ENCODE data around the gene F13A1. TPM values are rescaled to one million over a fixed set of nuclear protein-coding genes. Genes with fewer than 3 reads are reported as not detected.

The F13A1 gene
- polyA plus RNA-seq, 1 donor (not counting 4 experiments of a cell fraction or from before 2014, with no cell fraction given), result not detected

GRCh38 chr6:6196762-6197161, 123.7 kb downstream of the F13A1 start:
- dilution Hi-C loops (cut with MboI; ENCODE audit: extremely low pct_ligation_motif_present, low sequenced_read_pairs), result no loop called here
- Histone ChIP-seq H3K27ac (ENCODE audit: control insufficient read depth, insufficient read depth, low read length) (no peak overlapping the region), H3K9ac (ENCODE audit: control insufficient read depth, extremely low read depth, insufficient read depth, low read length) (no peak overlapping the region), H3K4me2 (ENCODE audit: control insufficient read depth, extremely low read depth, insufficient read depth, low read depth, low read length) (no peak overlapping the region), H3K79me2 (ENCODE audit: control insufficient read depth, insufficient read depth, low read length) (no peaks in the 10 kb centered on the region), H3K9me3 (ENCODE audit: control insufficient read depth, low read depth, low read length) (no peaks in the 10 kb centered on the region), H3K9me1 (ENCODE audit: control insufficient read depth, extremely low read depth, insufficient read depth, low read length) (no peaks in the 10 kb centered on the region), H2AFZ (ENCODE audit: control insufficient read depth, low read length) (no peak overlapping the region), H4K20me1 (ENCODE audit: control insufficient read depth, extremely low read depth, insufficient read depth, low read length) (no peaks in the 10 kb centered on the region), H3K4me1 (ENCODE audit: control insufficient read depth, extremely low read depth, insufficient read depth, low read length) (no peaks in the 10 kb centered on the region), H3K4me3 (ENCODE audit: control insufficient read depth in 2 of 3, extremely low read depth in 1 of 3, insufficient read depth in 2 of 3, low read depth in 1 of 3, low read length in 3 of 3) (no peak overlapping the region), H3K36me3 (ENCODE audit: control insufficient read depth in 2 of 2, extremely low read depth in 1 of 2, insufficient read depth in 2 of 2, low read length in 2 of 2) (no peaks in the 10 kb centered on the region), H3K27me3 (ENCODE audit: control insufficient read depth, extremely low read depth, insufficient read depth, low read length) (no peaks in the 10 kb centered on the region)
- FAIRE-seq (no peak), DNase-seq (ENCODE audit: low read depth, low spot score) (no peak)
- no peak for TF ChIP-seq CTCF (optimal IDR thresholded peaks at IDR 0.05 in 1 of 3, IDR thresholded peaks at IDR 0.05 in 1 of 3, conservative IDR thresholded peaks at IDR 0.05 in 1 of 3; ENCODE audit: extremely low read depth in 1 of 3, insufficient read depth in 2 of 3, low read length in 3 of 3)
- TF ChIP-seq EZH2 (IDR thresholded peaks at IDR 0.05; ENCODE audit: low read length), result no peak

GRCh38 chr6:6195080-6195479, 125.4 kb downstream of the F13A1 start:
- no peaks in the 10 kb centered on the region for H3K9me1 ChIP-seq (ENCODE audit: control insufficient read depth, extremely low read depth, insufficient read depth, low read length)
- no peaks in the 10 kb centered on the region for H4K20me1 ChIP-seq (ENCODE audit: control insufficient read depth, extremely low read depth, insufficient read depth, low read length)
- H3K27me3 ChIP-seq (ENCODE audit: control insufficient read depth, extremely low read depth, insufficient read depth, low read length), result no peaks in the 10 kb centered on the region
- FAIRE-seq (no peak), DNase-seq (ENCODE audit: low read depth, low spot score) (no peak)
- no peak overlapping the region for H3K4me2 ChIP-seq (ENCODE audit: control insufficient read depth, extremely low read depth, insufficient read depth, low read depth, low read length)
- TF ChIP-seq CTCF (optimal IDR thresholded peaks at IDR 0.05 in 1 of 3, IDR thresholded peaks at IDR 0.05 in 1 of 3, conservative IDR thresholded peaks at IDR 0.05 in 1 of 3; ENCODE audit: extremely low read depth in 1 of 3, insufficient read depth in 2 of 3, low read length in 3 of 3) (no peak), EZH2 (IDR thresholded peaks at IDR 0.05; ENCODE audit: low read length) (no peak)
- no peak overlapping the region for H2AFZ ChIP-seq (ENCODE audit: control insufficient read depth, low read length)
- H3K27ac ChIP-seq (ENCODE audit: control insufficient read depth, insufficient read depth, low read length), result no peak overlapping the region
- no peak overlapping the region for H3K4me3 ChIP-seq (ENCODE audit: control insufficient read depth in 2 of 3, extremely low read depth in 1 of 3, insufficient read depth in 2 of 3, low read depth in 1 of 3, low read length in 3 of 3)
- no peaks in the 10 kb centered on the region for H3K9me3 ChIP-seq (ENCODE audit: control insufficient read depth, low read depth, low read length)
- H3K79me2 ChIP-seq (ENCODE audit: control insufficient read depth, insufficient read depth, low read length), result no peaks in the 10 kb centered on the region
- no peaks in the 10 kb centered on the region for H3K36me3 ChIP-seq (ENCODE audit: control insufficient read depth in 2 of 2, extremely low read depth in 1 of 2, insufficient read depth in 2 of 2, low read length in 2 of 2)
- dilution Hi-C loops (cut with MboI; ENCODE audit: extremely low pct_ligation_motif_present, low sequenced_read_pairs), result no loop called here
- no peak overlapping the region for H3K9ac ChIP-seq (ENCODE audit: control insufficient read depth, extremely low read depth, insufficient read depth, low read length)
- H3K4me1 ChIP-seq (ENCODE audit: control insufficient read depth, extremely low read depth, insufficient read depth, low read length), result no peaks in the 10 kb centered on the region

Measured in keratinocyte (primary cell).